H1 (cell line): ENCODE results near the gene MIPEP. TPM values are rescaled to one million over a fixed set of nuclear protein-coding genes. Genes with fewer than 3 reads are reported as not detected.

Experiments used
- CTCF ChIA-PET: fragments of 300-600 bp; sonication (Branson Sonifier 250); formaldehyde crosslinking; loops from one replicate; lab custom pipeline; 2021; ENCODE audit not compliant: partially characterized antibody; lab: Charles Lee
- POLR2A ChIA-PET: fragments of 300-600 bp; sonication (Branson Sonifier 250); formaldehyde crosslinking; loops from one replicate; lab custom pipeline; 2021; ENCODE audit warnings: inconsistent platforms; ENCODE audit not compliant: partially characterized antibody; lab: Charles Lee
- DNase-seq, 2 experiments: peaks; one replicate each; pipeline versions ENCODE4 v3.0.0 to v3.0.0-alpha.2; 2010 to 2022; ENCODE audit warnings: low spot score in 2 of 2, low read depth in 1 of 2, mixed read lengths in 1 of 2
- FAIRE-seq: peaks from 2 replicates; lab custom pipeline; 2011; peaks lifted over from hg19 to GRCh38; lab: Jason Lieb, UNC
- H2AFZ ChIP-seq: 2 replicates; pipeline ENCODE4 v1.8.1; 2012; ENCODE audit warnings: low read length, inconsistent platforms
- H2AK5ac ChIP-seq: 2 replicates; pipeline ENCODE4 v1.6.1; 2013; ENCODE audit warnings: low read depth, low read length
- H2BK120ac ChIP-seq: replicated peaks from 2 replicates; pipeline ENCODE3; 2013; ENCODE audit warnings: low read depth, low read length, inconsistent platforms
- H2BK12ac ChIP-seq: 2 replicates; pipeline ENCODE4 v1.6.1; 2013; ENCODE audit warnings: low read depth, low read length
- H2BK15ac ChIP-seq: 2 replicates; pipeline ENCODE4 v1.6.1; 2013; ENCODE audit warnings: low read length
- H2BK20ac ChIP-seq: 2 replicates; pipeline ENCODE4 v1.6.1; 2013; ENCODE audit warnings: low read length
- H2BK5ac ChIP-seq: 2 replicates; pipeline ENCODE4 v1.6.1; 2013; ENCODE audit warnings: low read depth, low read length
- H3K14ac ChIP-seq: 2 replicates; pipeline ENCODE4 v1.6.1; 2013; ENCODE audit warnings: inconsistent platforms; ENCODE audit not compliant: insufficient read length
- H3K18ac ChIP-seq: 2 replicates; pipeline ENCODE4 v1.6.1; 2013; ENCODE audit warnings: low read length; ENCODE audit errors: extremely low read depth
- H3K23ac ChIP-seq: 2 replicates; pipeline ENCODE4 v1.6.1; 2013; ENCODE audit warnings: inconsistent platforms; ENCODE audit not compliant: insufficient read length
- H3K23me2 ChIP-seq: 2 replicates; pipeline ENCODE4 v1.6.1; 2013; ENCODE audit warnings: low read depth, low read length
- H3K27ac ChIP-seq: 2 replicates; pipeline ENCODE4 v1.6.1; 2011; ENCODE audit warnings: low read depth, low read length, inconsistent platforms
- H3K27me3 ChIP-seq, 4 experiments: replicated peaks in 1 of 4; 1 replicate in 1 of 4; 2 replicates in 3 of 4; pipeline versions ENCODE4 v1.6.1 to v1.8.1; 2011 to 2013; ENCODE audit warnings: low read length in 3 of 4, mild to moderate bottlenecking in 3 of 4, inconsistent platforms in 2 of 4, mixed read lengths in 2 of 4, moderate library complexity in 1 of 4; ENCODE audit not compliant: control insufficient read depth in 3 of 4, insufficient read depth in 3 of 4; ENCODE audit errors: extremely low read depth in 1 of 4
- H3K36me3 ChIP-seq, 4 experiments: 2 replicates each; pipeline versions ENCODE4 v1.6.1 to v1.8.1; 2011 to 2013; ENCODE audit warnings: mild to moderate bottlenecking in 4 of 4, low read length in 3 of 4, moderate library complexity in 2 of 4, control low read depth in 1 of 4, inconsistent platforms in 1 of 4; ENCODE audit not compliant: insufficient read depth in 4 of 4, control insufficient read depth in 2 of 4
- H3K4ac ChIP-seq: replicated peaks from 2 replicates; pipeline ENCODE3; 2013; ENCODE audit warnings: low read length, low read depth, mixed read lengths, inconsistent platforms; ENCODE audit not compliant: insufficient read length
- H3K4me1 ChIP-seq, 4 experiments: replicated peaks in 1 of 4; 1 replicate in 1 of 4; 2 replicates in 3 of 4; pipeline versions ENCODE4 v1.6.1 to v1.8.1; 2011 to 2013; ENCODE audit warnings: low read length in 3 of 4, inconsistent platforms in 2 of 4, mixed read lengths in 1 of 4; ENCODE audit not compliant: insufficient read depth in 4 of 4, control insufficient read depth in 3 of 4
- H3K4me2 ChIP-seq, 2 experiments: 2 replicates each; pipeline versions ENCODE4 v1.6.1 to v1.8.1; 2011 to 2013; ENCODE audit warnings: low read depth in 2 of 2, low read length in 2 of 2, control low read depth in 1 of 2, inconsistent platforms in 1 of 2, mild to moderate bottlenecking in 1 of 2; ENCODE audit not compliant: insufficient read depth in 1 of 2
- H3K4me3 ChIP-seq, 4 experiments: fragments of 200-600, 300-600 bp in 1 of 4; sonication (generic), shearing (Covaris generic), sonication (Bioruptor Twin) in 1 of 4; 2 replicates each; pipeline versions ENCODE4 v1.5.1 to v1.8.1; 2011 to 2016; ENCODE audit warnings: low read length in 4 of 4, low read depth in 3 of 4, control low read depth in 2 of 4, inconsistent platforms in 2 of 4, mild to moderate bottlenecking in 2 of 4, mixed read lengths in 1 of 4, moderate library complexity in 1 of 4; ENCODE audit not compliant: insufficient read depth in 2 of 4; ENCODE audit errors: extremely low read depth in 1 of 4
- H3K56ac ChIP-seq: replicated peaks from 2 replicates; pipeline ENCODE3; 2013; ENCODE audit warnings: low read depth, mild to moderate bottlenecking, mixed read lengths, low read length, inconsistent platforms; ENCODE audit not compliant: insufficient read length
- H3K79me1 ChIP-seq: 2 replicates; pipeline ENCODE4 v1.6.1; 2013; ENCODE audit warnings: low read depth, low read length, control low read depth
- H3K79me2 ChIP-seq, 2 experiments: 2 replicates each; pipeline versions ENCODE4 v1.6.1 to v1.8.1; 2012 to 2013; ENCODE audit warnings: low read length in 2 of 2, mild to moderate bottlenecking in 2 of 2, inconsistent platforms in 1 of 2; ENCODE audit not compliant: insufficient read depth in 2 of 2, control insufficient read depth in 1 of 2
- H3K9ac ChIP-seq, 4 experiments: replicated peaks in 1 of 4; 1 replicate in 1 of 4; 2 replicates in 3 of 4; pipeline versions ENCODE4 v1.6.1 to v1.8.1; 2011 to 2013; ENCODE audit warnings: low read depth in 3 of 4, low read length in 3 of 4, control low read depth in 2 of 4, mild to moderate bottlenecking in 2 of 4, moderate library complexity in 2 of 4, inconsistent platforms in 1 of 4; ENCODE audit errors: extremely low read depth in 1 of 4
- H3K9me3 ChIP-seq, 2 experiments: 2 replicates each; pipeline versions ENCODE4 v1.6.1 to v1.8.1; 2012 to 2013; ENCODE audit warnings: mild to moderate bottlenecking in 2 of 2, moderate library complexity in 2 of 2, control low read depth in 1 of 2, inconsistent platforms in 1 of 2, low read depth in 1 of 2, low read length in 1 of 2, mixed read lengths in 1 of 2; ENCODE audit not compliant: insufficient read depth in 2 of 2
- H4K20me1 ChIP-seq, 2 experiments: replicated peaks in 1 of 2; 2 replicates each; pipeline versions ENCODE3 to v1.8.1; 2011 to 2013; ENCODE audit warnings: inconsistent platforms in 2 of 2, low read length in 2 of 2, mild to moderate bottlenecking in 1 of 2; ENCODE audit not compliant: insufficient read depth in 2 of 2, control insufficient read depth in 1 of 2
- H4K5ac ChIP-seq: 2 replicates; pipeline ENCODE4 v1.6.1; 2013; ENCODE audit warnings: low read length, low read depth, mixed read lengths, inconsistent platforms; ENCODE audit not compliant: insufficient read length
- H4K8ac ChIP-seq: 2 replicates; pipeline ENCODE4 v1.8.0; 2013; ENCODE audit warnings: mild to moderate bottlenecking, moderate library complexity, low read length, inconsistent platforms; ENCODE audit not compliant: insufficient read depth; ENCODE audit errors: extremely low read depth
- H4K91ac ChIP-seq: replicated peaks from 2 replicates; pipeline ENCODE3; 2013; ENCODE audit warnings: low read length, mixed read lengths, inconsistent platforms; ENCODE audit not compliant: insufficient read length
- ASH2L ChIP-seq: fragments of 200-600, 300-600 bp; sonication (generic); IDR thresholded peaks from one replicate; pipeline ENCODE4 v1.7.1; 2017; ENCODE audit warnings: low read length
- BCL11A ChIP-seq, 2 experiments: IDR thresholded peaks; one replicate each; pipeline ENCODE4 v1.6.1; 2011; ENCODE audit warnings: low read depth in 2 of 2, low read length in 2 of 2, mild to moderate bottlenecking in 2 of 2
- EGR1 ChIP-seq: IDR thresholded peaks from 2 replicates; pipeline ENCODE4 v1.6.1; 2011; ENCODE audit warnings: low read depth, low read length, borderline replicate concordance
- RAD21 ChIP-seq, 2 experiments: IDR thresholded peaks in 1 of 2; conservative IDR thresholded peaks in 1 of 2; 2 replicates each; pipeline ENCODE4 v1.6.1; 2011; ENCODE audit warnings: low read depth in 2 of 2, low read length in 2 of 2, improper control_type of control experiment in 1 of 2, inconsistent platforms in 1 of 2, mild to moderate bottlenecking in 1 of 2, moderate library complexity in 1 of 2
- SAP30 ChIP-seq: fragments of 300-600 bp; sonication (generic); IDR thresholded peaks from 2 replicates; pipeline ENCODE4 v1.7.1; 2012; ENCODE audit warnings: low read length, moderate library complexity, mild to moderate bottlenecking, inconsistent platforms; ENCODE audit not compliant: insufficient read depth, insufficient replicate concordance
- TCF12 ChIP-seq: IDR thresholded peaks from 2 replicates; pipeline ENCODE4 v1.6.1; 2011; ENCODE audit warnings: low read depth, mild to moderate bottlenecking, low read length
- WGBS, 2 experiments: shearing (Covaris generic) in 1 of 2; methylation state at CpG; one replicate each; pipeline versions ENCODE4 v1.1.6 to v1.1.7; 2013 to 2015; ENCODE audit warnings: low lambda C conversion rate in 2 of 2, mixed read lengths in 2 of 2, inconsistent platforms in 1 of 2, low coverage in 1 of 2, missing lambda C conversion rate in 1 of 2; ENCODE audit not compliant: insufficient replicate concordance in 2 of 2, insufficient coverage in 1 of 2, insufficient read length in 1 of 2; ENCODE audit errors: extremely low coverage in 1 of 2, missing lambda C conversion rate in 1 of 2; 5-methylcytosine and 5-hydroxymethylcytosine counted together
- polyA plus RNA-seq, 7 experiments: library from polyadenylated mRNA; depleted of rRNA in 3 of 7; stranded (reverse) in 5 of 7; unstranded in 2 of 7; fragments of >200 nt in 5 of 7; fragments of 200-250 nt in 2 of 7; gene quantifications; 1 replicate in 5 of 7; 2 replicates in 1 of 7; 4 replicates in 1 of 7; pipeline versions ENCODE4 v1.2.1 to v1.2.3, GENCODE V29; 2011 to 2013; ENCODE audit warnings: missing spikeins in 2 of 7, mixed read lengths in 2 of 7
- total RNA-seq: library from RNA; stranded (reverse); fragmentation: NEBNext Ultra II Directional; extraction: Animal tissue kit (Norgen Biotek cat#: 25700); gene quantifications from 2 replicates; pipeline ENCODE4 v1.2.1, GENCODE V29; 2021
- TF ChIP-seq, protein P1 (sequence below): IDR thresholded peaks from 2 replicates; pipeline ENCODE4 v1.6.1; 2012; ENCODE audit warnings: inconsistent platforms

The MIPEP gene
- total and polyA plus RNA-seq, 2 of the 8 experiments (the other 6 are each of a cell fraction or from before 2014, with no cell fraction given), result 24.0 to 24.2 TPM

DNA sequence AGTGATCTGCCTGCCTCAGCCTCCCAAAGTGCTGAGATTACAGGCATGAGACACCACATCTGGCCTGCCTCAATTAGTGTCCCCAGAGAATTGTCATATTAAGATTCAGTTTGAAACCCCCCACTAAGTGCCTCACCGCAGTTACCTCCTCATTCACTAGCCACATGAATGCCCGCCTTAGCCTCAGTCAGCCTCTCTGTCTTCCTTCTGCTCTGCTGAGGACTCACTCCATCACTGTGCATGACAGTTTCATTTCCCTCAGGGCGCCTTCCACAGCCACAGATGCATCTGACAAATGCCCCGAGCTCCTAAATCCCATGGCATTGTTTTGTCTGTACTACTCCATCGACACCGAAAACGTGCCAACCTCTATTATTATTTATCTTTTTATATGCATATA is 23.3 kb downstream of the MIPEP start:
- ChIA-PET POLR2A (no interaction called here), CTCF (interaction anchor here (0.7 to 1.5 kb wide), 3 partner anchors 21 to 399 kb away, joined by 3 to 4 read pairs (median 3); partner anchors contain the start of gene MIPEP)
- no peak overlapping the region for H3K56ac ChIP-seq
- H3K9me3 ChIP-seq, result no peaks in the 10 kb centered on the region
- H3K23ac ChIP-seq, result no peak overlapping the region
- no peak for DNase-seq
- H4K20me1 ChIP-seq, result peaks cover 0 to 2% of the 10 kb centered on the region in 2 experiments
- no peak overlapping the region for H2BK120ac ChIP-seq
- H4K91ac ChIP-seq, result no peak overlapping the region
- H2AK5ac ChIP-seq, result no peak overlapping the region
- H3K23me2 ChIP-seq, result no peaks in the 10 kb centered on the region
- H3K36me3 ChIP-seq, result no peaks in the 10 kb centered on the region
- no peaks in the 10 kb centered on the region for H3K79me2 ChIP-seq
- H3K27me3 ChIP-seq, result no peaks in the 10 kb centered on the region
- H2BK12ac ChIP-seq, result no peak overlapping the region
- FAIRE-seq, result no peak
- no peak overlapping the region for H2BK15ac ChIP-seq
- no peaks in the 10 kb centered on the region for H3K79me1 ChIP-seq
- H3K9ac ChIP-seq, result no peak overlapping the region
- H3K14ac ChIP-seq, result no peak overlapping the region
- H4K8ac ChIP-seq, result no peak overlapping the region
- H3K4me1 ChIP-seq, result peaks cover 0 to 2% (median 0%) of the 10 kb centered on the region in 4 experiments; a peak in 2 of 7 replicates
- no peak overlapping the region for H2BK5ac ChIP-seq
- H4K5ac ChIP-seq, result no peak overlapping the region
- TF ChIP-seq RAD21 (IDR thresholded peaks at IDR 0.05 in 1 of 2, conservative IDR thresholded peaks at IDR 0.05 in 1 of 2; ENCODE audit: low read depth in 2 of 2, low read length in 2 of 2) (no peak), BCL11A (IDR thresholded peaks at IDR 0.05; ENCODE audit: low read depth in 2 of 2, low read length in 2 of 2) (no peak), EGR1 (no peak), ASH2L (no peak), TCF12 (no peak), SAP30 (no peak)
- TF ChIP-seq, protein P1, sequence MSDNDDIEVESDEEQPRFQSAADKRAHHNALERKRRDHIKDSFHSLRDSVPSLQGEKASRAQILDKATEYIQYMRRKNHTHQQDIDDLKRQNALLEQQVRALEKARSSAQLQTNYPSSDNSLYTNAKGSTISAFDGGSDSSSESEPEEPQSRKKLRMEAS, result no peak
- H3K27ac ChIP-seq, result no peak overlapping the region
- H2AFZ ChIP-seq, result no peak overlapping the region
- WGBS, 2 experiments, result 88% methylated on average over 7 of the region's 7 CpGs; no CpG with 5 or more reads in 1 of the 2 experiments
- H3K18ac ChIP-seq, result no peak overlapping the region
- H3K4ac ChIP-seq, result no peak overlapping the region
- no peak overlapping the region for H2BK20ac ChIP-seq
- no peak overlapping the region for H3K4me2 ChIP-seq
- no peak overlapping the region for H3K4me3 ChIP-seq
